Karpas-422 (cell line): ENCODE measurements around the gene CCDC117. TPM values are rescaled to one million over a fixed set of nuclear protein-coding genes. Genes with fewer than 3 reads are reported as not detected.

Experiments
- DNase-seq: peaks from one replicate; pipeline ENCODE4 v3.0.0-alpha.2; 2015
- H2AFZ ChIP-seq: fragments of 200-600 bp; sonication (generic); 2 replicates; pipeline ENCODE4 v1.6.1; 2014; ENCODE audit warnings: antibody characterized with exemption, low read length, mixed read lengths
- H3K27ac ChIP-seq: fragments of 200-600 bp; sonication (generic); 2 replicates; pipeline ENCODE4 v1.5.1; 2014; ENCODE audit warnings: mild to moderate bottlenecking, low read length, moderate library complexity
- H3K27me3 ChIP-seq: fragments of 200-600 bp; sonication (generic); 2 replicates; pipeline ENCODE4 v1.6.1; 2014; ENCODE audit warnings: low read length, mixed read lengths
- H3K36me3 ChIP-seq: fragments of 200-600 bp; sonication (generic); 2 replicates; pipeline ENCODE4 v1.6.1; 2014; ENCODE audit warnings: low read length, mixed read lengths; ENCODE audit not compliant: insufficient read depth
- H3K4me1 ChIP-seq: fragments of 200-600 bp; sonication (generic); 2 replicates; pipeline ENCODE4 v1.6.1; 2014; ENCODE audit warnings: mild to moderate bottlenecking, low read length, mixed read lengths
- H3K4me2 ChIP-seq: fragments of 200-600 bp; sonication (generic); 2 replicates; pipeline ENCODE4 v1.6.1; 2014; ENCODE audit warnings: low read length, low read depth, mild to moderate bottlenecking; ENCODE audit not compliant: poor library complexity, severe bottlenecking
- H3K4me3 ChIP-seq: fragments of 200-600 bp; sonication (generic); 2 replicates; pipeline ENCODE4 v1.5.1; 2014; ENCODE audit warnings: mild to moderate bottlenecking, antibody characterized with exemption, low read length, mixed read lengths
- H3K79me2 ChIP-seq: fragments of 200-600 bp; sonication (generic); 2 replicates; pipeline ENCODE4 v1.6.1; 2014; ENCODE audit warnings: mild to moderate bottlenecking, low read length, mixed read lengths
- H3K9ac ChIP-seq: fragments of 200-600 bp; sonication (generic); 2 replicates; pipeline ENCODE4 v1.6.0; 2014; ENCODE audit warnings: low read length
- H3K9me2 ChIP-seq: fragments of 200-600 bp; sonication (generic), shearing (Covaris generic); replicated peaks from 2 replicates; pipeline ENCODE4 v1.6.0; 2014; ENCODE audit warnings: mild to moderate bottlenecking, low read length, moderate library complexity; ENCODE audit not compliant: insufficient read depth
- H3K9me3 ChIP-seq: fragments of 300-700, 200-600 bp; sonication (generic); 2 replicates; pipeline ENCODE4 v1.6.1; 2014; ENCODE audit warnings: low read length, mixed read lengths
- H4K20me1 ChIP-seq: fragments of 200-600 bp; sonication (generic); 2 replicates; pipeline ENCODE4 v1.6.1; 2014; ENCODE audit warnings: mild to moderate bottlenecking, antibody characterized with exemption, low read length, low read depth; ENCODE audit not compliant: insufficient read depth
- small RNA-seq: library from RNA; depleted of rRNA; stranded (forward); fragments of <200 nt; gene quantifications from one replicate; pipeline ENCODE3, GENCODE V24; 2014
- total RNA-seq: library from RNA; depleted of rRNA; stranded (reverse); fragments of >200 nt; shearing (Covaris generic); gene quantifications from 2 replicates; pipeline ENCODE4 v1.2.3, GENCODE V29; 2014; ENCODE audit warnings: low replicate concordance; rRNA removed

The CCDC117 gene
- total RNA-seq, 1 experiment from 2014 or later: 26.1 TPM

DNA sequence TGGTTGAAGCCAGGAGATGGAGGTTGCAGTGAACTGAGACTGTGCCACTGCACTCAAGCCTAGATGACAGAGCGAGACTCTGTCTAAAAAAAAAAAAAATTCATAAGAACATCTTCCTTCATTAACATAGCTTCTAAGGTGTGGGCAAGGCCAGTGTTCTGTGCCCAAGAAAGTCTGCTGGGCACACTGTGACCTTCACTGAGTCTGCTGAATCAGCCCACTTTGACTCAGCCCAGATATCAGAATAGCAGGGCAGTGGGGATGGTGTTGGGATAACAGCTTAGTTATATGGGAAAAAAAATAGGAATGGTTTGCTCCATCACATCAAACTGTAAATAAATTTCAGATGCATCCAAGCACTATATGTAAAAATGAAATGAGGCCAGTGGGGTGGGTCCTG, 60.2 kb downstream of the CCDC117 start:
- Histone ChIP-seq H3K9me3 (no peaks in the 10 kb centered on the region), H3K27me3 (no peaks in the 10 kb centered on the region), H3K4me2 (no peak overlapping the region), H2AFZ (no peak overlapping the region), H3K9me2 (no peaks in the 10 kb centered on the region), H3K27ac (no peak overlapping the region), H3K36me3 (no peaks in the 10 kb centered on the region), H3K79me2 (no peaks in the 10 kb centered on the region), H3K4me3 (no peak overlapping the region), H3K4me1 (no peaks in the 10 kb centered on the region), H3K9ac (no peak overlapping the region), H4K20me1 (no peaks in the 10 kb centered on the region)
- no peak for DNase-seq

- no peak overlapping the region for H3K4me2 ChIP-seq
- no peak overlapping the region for H3K4me3 ChIP-seq
- no peaks in the 10 kb centered on the region for H3K9me2 ChIP-seq
- no peaks in the 10 kb centered on the region for H3K4me1 ChIP-seq
- no peak for DNase-seq
- no peak overlapping the region for H2AFZ ChIP-seq
- no peaks in the 10 kb centered on the region for H3K36me3 ChIP-seq
- no peak overlapping the region for H3K9ac ChIP-seq
- H3K9me3 ChIP-seq: no peaks in the 10 kb centered on the region
- H3K79me2 ChIP-seq: no peaks in the 10 kb centered on the region
- no peaks in the 10 kb centered on the region for H4K20me1 ChIP-seq
- H3K27ac ChIP-seq: no peak overlapping the region
- H3K27me3 ChIP-seq: no peaks in the 10 kb centered on the region
These were observed 60.9 kb downstream of the CCDC117 start for GRCh38 chr22:28833276-28833923.

DNA sequence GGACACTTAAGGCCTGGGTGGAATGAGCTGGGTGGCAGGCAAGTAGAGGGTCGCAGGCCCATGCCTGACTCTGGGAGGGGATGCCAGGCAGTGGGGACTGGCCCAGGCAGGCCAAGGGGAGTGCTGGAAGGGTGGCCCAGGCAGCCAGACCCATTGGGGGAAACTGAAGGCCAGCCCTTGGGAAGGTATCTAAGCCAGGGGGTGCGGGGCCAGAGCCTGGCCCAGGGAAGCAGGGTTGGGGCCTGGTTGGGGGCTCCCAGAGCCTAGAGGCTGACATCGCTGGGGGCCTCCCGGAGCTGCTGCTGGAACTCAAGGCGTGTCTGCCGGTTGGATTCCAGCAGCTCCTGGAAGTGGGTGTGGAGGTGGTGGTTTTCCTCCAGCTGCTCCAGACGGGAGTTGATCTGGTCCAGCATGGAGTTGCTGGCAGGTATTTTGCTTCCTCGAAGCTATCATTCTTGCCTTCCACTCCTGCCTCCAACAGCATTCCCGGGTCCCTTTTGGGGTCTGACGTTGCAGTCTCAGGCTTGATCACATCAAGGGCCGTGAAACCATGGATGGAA, 63.2 kb downstream of the CCDC117 start:
- H3K9ac ChIP-seq: no peak overlapping the region
- H3K9me3 ChIP-seq: no peaks in the 10 kb centered on the region
- no peaks in the 10 kb centered on the region for H3K4me1 ChIP-seq
- H3K27ac ChIP-seq: no peak overlapping the region
- H3K27me3 ChIP-seq: no peaks in the 10 kb centered on the region
- no peak overlapping the region for H3K4me2 ChIP-seq
- H3K79me2 ChIP-seq: no peaks in the 10 kb centered on the region
- no peak overlapping the region for H3K4me3 ChIP-seq
- no peaks in the 10 kb centered on the region for H3K9me2 ChIP-seq
- H4K20me1 ChIP-seq: no peaks in the 10 kb centered on the region
- no peaks in the 10 kb centered on the region for H3K36me3 ChIP-seq
- peak; percentile 32 for DNase-seq
- H2AFZ ChIP-seq: no peak overlapping the region

DNA sequence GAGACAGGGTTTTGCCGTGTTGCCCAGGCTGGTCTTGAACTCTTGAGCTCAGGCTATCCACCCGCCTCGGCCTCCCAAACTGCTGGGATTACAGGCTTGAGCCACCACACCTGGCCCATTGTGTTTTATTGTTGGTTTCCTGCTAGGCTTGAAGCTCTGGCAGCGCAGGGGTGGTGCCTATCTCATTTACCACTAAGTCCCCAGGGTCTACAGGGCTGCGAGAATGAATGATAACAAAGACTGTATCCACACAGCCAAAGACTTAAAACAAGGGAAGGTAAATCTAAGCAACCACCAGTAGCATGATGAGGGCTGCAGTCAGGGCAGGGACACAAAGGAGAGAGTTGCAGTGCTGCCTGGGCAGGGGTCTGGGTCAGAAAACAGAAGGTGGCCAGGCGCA, 65.1 kb downstream of the CCDC117 start:
- H3K4me3 ChIP-seq: no peak overlapping the region
- no peak overlapping the region for H3K27ac ChIP-seq
- H3K9me2 ChIP-seq: no peaks in the 10 kb centered on the region
- no peaks in the 10 kb centered on the region for H3K9me3 ChIP-seq
- no peak overlapping the region for H3K4me2 ChIP-seq
- H2AFZ ChIP-seq: no peak overlapping the region
- no peaks in the 10 kb centered on the region for H3K79me2 ChIP-seq
- no peaks in the 10 kb centered on the region for H4K20me1 ChIP-seq
- H3K36me3 ChIP-seq: no peaks in the 10 kb centered on the region
- no peaks in the 10 kb centered on the region for H3K27me3 ChIP-seq
- no peaks in the 10 kb centered on the region for H3K4me1 ChIP-seq
- no peak overlapping the region for H3K9ac ChIP-seq
- no peak for DNase-seq

Small RNA genes within 50 kb of the gene (small RNA-seq; reads per million reads assigned to genes)
- not detected for gene Z93930.1

Other genes with a start within 250 kb of the CCDC117 start
- gene TTC28, start 92.9 kb upstream of the CCDC117 start, total RNA-seq: 11.2 and 12.4 TPM in 2 replicates
- 31.7 and 36.2 TPM in 2 replicates for gene CHEK2, start 30.9 kb upstream of the CCDC117 start, total RNA-seq
- gene HSCB, start 30.7 kb upstream of the CCDC117 start, total RNA-seq: 20.7 and 24.1 TPM in 2 replicates
- 121 and 187 TPM in 2 replicates for gene XBP1, start 27.9 kb downstream of the CCDC117 start, total RNA-seq
- gene ZNRF3, start 110.9 kb downstream of the CCDC117 start, total RNA-seq: 0.04 and 0.19 TPM in 2 replicates